Measurements from ENCODE around the gene MAD1L1.
A peak's percentile ranks its signal among the peaks of the same experiment; 100 is the strongest.
"Not testable (repeated sequence)": the region's sequence is repeated elsewhere in the genome, so short reads cannot be mapped to it uniquely, and the experiment has no call there.

The MAD1L1 gene

GRCh38 chr7:2171855-2172254 is 60.9 kb downstream of the MAD1L1 start:
- no peak for DNase-seq

GRCh38 chr7:2170576-2171521 is 61.9 kb downstream of the MAD1L1 start:
- peak; percentile 33 for DNase-seq

- DNase-seq = peak; percentile 84
These were observed 62.7 kb downstream of the MAD1L1 start for GRCh38 chr7:2169923-2170575.

- DNase-seq = peak; percentile 50
These were observed 64.0 kb downstream of the MAD1L1 start for GRCh38 chr7:2168615-2169311.

GRCh38 chr7:2166625-2167280 is 66.0 kb downstream of the MAD1L1 start:
- peak; percentile 60 for DNase-seq

GRCh38 chr7:2165610-2166594 is 66.8 kb downstream of the MAD1L1 start:
- peak; percentile 41 for DNase-seq

- peak; percentile 41 for DNase-seq
These were observed 67.5 kb downstream of the MAD1L1 start for GRCh38 chr7:2165239-2165609.

- peak; percentile 32 for DNase-seq
These were observed 68.1 kb downstream of the MAD1L1 start for GRCh38 chr7:2164646-2165045.

- peak; percentile 45 for DNase-seq
These were observed 68.9 kb downstream of the MAD1L1 start for GRCh38 chr7:2163600-2164555.

GRCh38 chr7:2162959-2163358 is 69.8 kb downstream of the MAD1L1 start:
- DNase-seq = peak; percentile 29

GRCh38 chr7:2162004-2162902 is 70.5 kb downstream of the MAD1L1 start:
- DNase-seq = not testable (repeated sequence)

GRCh38 chr7:2159176-2159520 is 73.6 kb downstream of the MAD1L1 start:
- DNase-seq = no peak

GRCh38 chr7:2158331-2159175 is 74.2 kb downstream of the MAD1L1 start:
- DNase-seq = no peak

- DNase-seq = no peak
These were observed 75.1 kb downstream of the MAD1L1 start for GRCh38 chr7:2157473-2158279.

- no peak for DNase-seq
These were observed 75.8 kb downstream of the MAD1L1 start for GRCh38 chr7:2156756-2157472.

- no peak for DNase-seq
These were observed 77.9 kb downstream of the MAD1L1 start for GRCh38 chr7:2154831-2155230.

- no peak for DNase-seq
These were observed 78.6 kb downstream of the MAD1L1 start for GRCh38 chr7:2154121-2154520.
